ENCODE data around the gene SOX12. TPM values are rescaled to one million over a fixed set of nuclear protein-coding genes. Genes with fewer than 3 reads are reported as not detected.

Gene SOX12
- 1 to 10 TPM; 2.9 to 3.2 TPM for total RNA-seq

DNA sequence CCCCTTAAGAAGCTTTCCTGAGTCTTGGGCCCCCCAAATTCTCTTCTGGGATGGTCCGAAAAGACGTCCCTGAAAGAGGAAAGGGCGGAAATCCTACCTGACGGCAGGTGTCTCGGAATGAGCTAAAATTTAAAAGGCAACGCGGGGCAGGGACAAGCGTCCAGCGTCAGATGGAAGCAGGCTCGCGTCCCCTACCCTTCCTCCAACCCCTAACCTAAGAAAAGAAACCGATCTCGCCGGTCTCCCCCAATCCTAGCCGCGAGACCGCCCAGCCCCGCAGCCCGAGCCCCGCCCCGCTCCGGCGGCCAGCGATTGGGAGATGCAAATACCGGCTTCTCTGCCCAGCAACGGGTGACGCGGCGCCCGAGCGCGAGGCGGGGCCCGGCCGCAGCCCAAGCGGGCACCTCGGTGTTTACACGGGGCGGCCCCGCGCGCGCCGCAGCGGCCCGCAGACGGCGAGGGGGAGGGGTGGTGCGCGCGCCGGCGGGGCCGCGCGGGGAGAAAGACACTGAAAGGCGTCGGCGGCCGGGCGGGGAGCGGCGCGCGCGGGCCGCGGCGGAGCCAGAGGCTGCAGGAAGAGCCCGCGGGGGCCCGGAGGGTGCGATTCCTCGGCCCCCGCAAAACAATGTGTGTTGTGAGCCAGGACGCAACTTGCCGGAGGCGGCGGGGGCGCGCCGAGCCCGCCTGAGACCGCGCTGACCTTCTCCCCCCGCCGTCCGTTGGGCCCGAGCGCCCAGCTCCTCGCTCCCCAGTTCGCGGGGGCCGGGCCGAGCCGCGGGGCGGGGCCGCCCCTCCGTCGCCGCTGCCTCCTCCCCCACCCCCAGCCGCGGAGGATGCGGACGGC, at the start of gene SOX12:
SOX12 (plus strand) TSS at position 508 of the 844 bp plus-strand sequence. CDS start 373 bp downstream, outside the sequence.
- H3K9me3 Mint-ChIP-seq: no peaks in the 10 kb centered on the region
- peaks cover 32% of the 10 kb centered on the region for H3K4me1 Mint-ChIP-seq
- H3K27me3 Mint-ChIP-seq: peaks cover 2% of the 10 kb centered on the region
- no peaks in the 10 kb centered on the region for H3K36me3 Mint-ChIP-seq (ENCODE audit: low read depth)
- DNase-seq: peak; percentile 96
- CTCF ChIA-PET: interaction anchor here (1.4 to 2.3 kb wide), 4 partner anchors 27 to 320 kb away, joined by 3 to 14 read pairs (median 4); no protein-coding TSS in a partner anchor
- H3K4me3 Mint-ChIP-seq: peak within 1 kb of the TSS; percentile 87
- H3K27ac Mint-ChIP-seq: peak within 1 kb of the TSS; percentile 81
- POLR2A ChIA-PET: interaction anchor here (0.5 to 7.2 kb wide), 6 partner anchors 13 to 218 kb away, joined by 3 to 95 read pairs (median 4); partner anchors contain the start of genes CSNK2A1, NRSN2 and ZCCHC3

- no peaks in the 10 kb centered on the region for H3K4me1 Mint-ChIP-seq
- no peaks in the 10 kb centered on the region for H3K9me3 Mint-ChIP-seq
- no peaks in the 10 kb centered on the region for H3K27me3 Mint-ChIP-seq
- CTCF ChIA-PET: interaction anchor here (0.6 to 1.1 kb wide), 2 partner anchors 9 to 370 kb away, joined by 3 to 4 read pairs; no protein-coding TSS in a partner anchor
- no peak overlapping the region for H3K4me3 Mint-ChIP-seq
- DNase-seq: no peak
- peaks cover 8% of the 10 kb centered on the region for H3K36me3 Mint-ChIP-seq (ENCODE audit: low read depth)
- POLR2A ChIA-PET: no interaction called here
- H3K27ac Mint-ChIP-seq: no peak overlapping the region
Measured at GRCh38 chr20:275791-276190, 49.6 kb upstream of the SOX12 start.

DNA sequence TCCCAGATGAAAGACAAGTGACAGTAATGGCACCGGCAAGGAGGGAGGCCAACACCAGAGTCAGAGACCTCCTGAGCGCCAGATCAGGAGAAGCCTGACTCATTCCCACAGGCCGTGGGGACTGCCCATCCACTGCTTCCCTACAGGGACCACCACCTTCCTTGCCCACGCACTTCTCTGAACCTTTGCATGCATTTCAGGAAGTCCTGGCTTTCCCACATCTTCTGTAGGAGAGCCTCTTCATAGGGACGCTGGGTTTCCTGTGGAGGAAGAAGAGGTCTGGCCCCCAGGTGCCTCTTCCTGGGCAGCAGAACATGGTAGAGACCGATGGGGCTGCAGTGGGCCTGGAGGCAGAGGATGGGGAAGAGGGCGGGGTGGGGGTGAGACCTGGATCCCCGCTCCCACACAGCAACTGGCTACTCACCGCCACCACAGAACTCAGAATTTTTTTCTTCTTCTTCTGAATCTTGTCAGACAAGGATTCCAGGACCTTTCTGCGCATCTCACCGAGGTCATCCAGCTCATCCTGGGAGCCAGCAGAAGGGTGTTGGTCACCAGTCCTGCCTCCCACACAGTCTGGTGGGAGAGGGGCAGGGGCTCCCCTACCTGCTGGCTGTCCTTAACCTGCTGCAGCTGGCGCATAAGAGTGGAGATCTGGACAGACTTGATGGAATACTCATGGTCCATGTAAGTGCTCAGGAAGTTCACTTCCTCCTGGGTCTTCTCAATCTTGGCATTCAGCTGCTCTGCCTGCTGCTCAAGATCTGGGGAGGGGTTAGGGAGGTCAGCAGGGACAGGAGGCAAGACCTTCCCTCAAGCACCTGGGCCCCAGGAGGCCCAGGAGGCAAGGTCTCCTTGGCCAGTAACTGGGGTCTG, 48.5 kb upstream of the SOX12 start:
- Mint-ChIP-seq H3K4me1 (no peaks in the 10 kb centered on the region), H3K36me3 (ENCODE audit: low read depth) (peaks cover 8% of the 10 kb centered on the region), H3K27ac (no peak overlapping the region), H3K27me3 (no peaks in the 10 kb centered on the region), H3K9me3 (no peaks in the 10 kb centered on the region), H3K4me3 (no peak overlapping the region)
- ChIA-PET POLR2A (no interaction called here), CTCF (interaction anchor here (0.6 kb wide), 1 partner anchor 368 kb away, joined by 3 read pairs; no protein-coding TSS in a partner anchor)
- DNase-seq: no peak

DNA sequence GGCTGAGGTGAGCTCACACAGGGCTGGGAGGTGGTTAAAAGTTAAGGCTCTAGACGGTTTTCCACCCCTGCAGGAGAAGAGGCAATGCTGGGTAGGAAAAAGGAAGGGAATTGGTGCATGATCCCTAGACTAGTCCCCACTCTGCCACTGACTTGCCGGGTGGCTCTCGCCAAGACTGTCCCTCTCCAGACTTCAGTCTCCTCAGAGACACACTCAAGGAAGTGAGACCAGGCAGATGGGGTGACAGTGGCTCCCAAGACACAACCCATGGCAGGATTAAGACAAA, 47.9 kb upstream of the SOX12 start:
- H3K9me3 Mint-ChIP-seq: no peaks in the 10 kb centered on the region
- ChIA-PET CTCF (no interaction called here), POLR2A (no interaction called here)
- no peak for DNase-seq
- H3K27me3 Mint-ChIP-seq: no peaks in the 10 kb centered on the region
- H3K4me3 Mint-ChIP-seq: no peak overlapping the region
- peaks cover 8% of the 10 kb centered on the region for H3K36me3 Mint-ChIP-seq (ENCODE audit: low read depth)
- no peaks in the 10 kb centered on the region for H3K4me1 Mint-ChIP-seq
- H3K27ac Mint-ChIP-seq: no peak overlapping the region

GRCh38 chr20:278181-278580, 47.2 kb upstream of the SOX12 start:
- no peaks in the 10 kb centered on the region for H3K27me3 Mint-ChIP-seq
- DNase-seq: no peak
- ChIA-PET CTCF (interaction anchor here (1.0 kb wide), 1 partner anchor 14 kb away, joined by 3 read pairs; no protein-coding TSS in a partner anchor), POLR2A (no interaction called here)
- no peaks in the 10 kb centered on the region for H3K9me3 Mint-ChIP-seq
- no peak overlapping the region for H3K27ac Mint-ChIP-seq
- no peaks in the 10 kb centered on the region for H3K4me1 Mint-ChIP-seq
- peaks cover 8% of the 10 kb centered on the region for H3K36me3 Mint-ChIP-seq (ENCODE audit: low read depth)
- H3K4me3 Mint-ChIP-seq: no peak overlapping the region

DNA sequence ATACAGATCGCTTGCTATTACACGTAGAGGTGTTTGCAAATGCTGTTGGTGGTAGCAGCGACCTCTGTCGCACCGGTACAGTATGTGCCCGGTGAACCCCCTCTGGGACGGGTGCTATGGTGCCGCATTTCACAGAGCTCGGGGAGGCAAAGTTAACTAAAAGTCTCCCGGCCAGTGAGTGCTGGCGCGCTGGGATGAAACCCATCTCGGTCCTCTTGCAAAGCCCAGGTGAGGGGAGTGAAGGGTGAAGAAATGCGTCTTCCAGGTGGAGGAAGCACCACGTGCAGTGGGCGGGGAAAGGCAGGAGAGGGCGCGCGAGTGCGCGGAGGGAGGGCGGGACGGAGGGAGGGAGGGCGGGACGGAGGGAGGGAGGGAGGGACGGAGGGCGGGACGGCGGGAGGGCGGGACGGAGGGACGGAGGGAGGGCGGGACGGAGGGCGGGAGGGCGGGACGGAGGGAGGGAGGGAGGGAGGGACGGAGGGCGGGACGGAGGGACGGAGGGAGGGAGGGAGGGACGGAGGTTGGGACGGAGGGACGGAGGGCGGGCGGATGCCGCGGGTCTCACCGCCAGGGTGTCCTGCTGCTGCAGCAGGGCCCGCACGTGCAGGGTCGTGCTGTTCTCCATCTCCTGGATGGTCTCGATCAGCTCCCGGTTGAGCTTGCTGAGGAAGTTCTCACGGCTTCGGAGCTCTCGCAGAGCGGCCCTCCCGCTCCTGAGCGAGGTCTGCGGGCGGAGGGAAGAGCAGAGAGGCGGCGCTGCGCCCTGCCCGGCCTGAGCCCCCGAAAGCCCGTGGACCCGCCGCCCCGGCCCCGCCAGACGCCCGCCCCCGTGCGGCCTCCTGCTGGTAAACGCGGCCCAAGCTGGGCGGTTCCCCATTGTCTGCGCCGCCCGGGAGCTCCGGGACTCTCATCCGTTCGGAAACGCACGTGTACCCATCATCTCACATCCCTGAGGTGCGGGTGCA, 46.5 kb upstream of the SOX12 start:
- no peak overlapping the region for H3K27ac Mint-ChIP-seq
- H3K36me3 Mint-ChIP-seq (ENCODE audit: low read depth): peaks cover 8% of the 10 kb centered on the region
- H3K9me3 Mint-ChIP-seq: no peaks in the 10 kb centered on the region
- no peaks in the 10 kb centered on the region for H3K27me3 Mint-ChIP-seq
- no peak overlapping the region for H3K4me3 Mint-ChIP-seq
- POLR2A ChIA-PET: no interaction called here
- no peaks in the 10 kb centered on the region for H3K4me1 Mint-ChIP-seq
- DNase-seq: no peak
- CTCF ChIA-PET: interaction anchor here (1.0 kb wide), 1 partner anchor 14 kb away, joined by 3 read pairs; no protein-coding TSS in a partner anchor

DNA sequence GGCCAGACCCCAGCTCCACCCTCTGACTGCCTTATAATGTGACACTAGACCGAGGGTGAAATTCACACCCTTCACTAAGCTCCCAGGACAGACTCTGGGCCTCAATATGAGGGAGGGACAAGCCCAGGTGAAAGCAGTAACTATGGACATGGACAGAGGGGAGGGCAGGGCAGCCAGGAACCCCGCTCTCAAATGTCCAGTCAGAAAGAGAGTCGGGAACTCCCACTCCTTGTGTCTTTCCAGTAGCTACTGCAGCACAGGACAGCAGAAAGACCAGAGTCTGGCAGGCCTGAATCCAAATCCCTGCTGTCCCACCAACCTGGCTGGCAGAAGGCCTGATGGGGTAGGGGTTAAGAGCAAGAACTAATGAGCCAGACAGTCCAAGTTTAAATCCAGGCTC, 41.2 kb upstream of the SOX12 start:
- CTCF ChIA-PET: interaction anchor here (1.3 kb wide), 1 partner anchor 10 kb away, joined by 3 read pairs; no protein-coding TSS in a partner anchor
- POLR2A ChIA-PET: no interaction called here
- no peak for DNase-seq
- no peaks in the 10 kb centered on the region for H3K9me3 Mint-ChIP-seq
- no peak overlapping the region for H3K27ac Mint-ChIP-seq
- peaks cover 10% of the 10 kb centered on the region for H3K4me1 Mint-ChIP-seq
- H3K36me3 Mint-ChIP-seq (ENCODE audit: low read depth): peaks cover 2% of the 10 kb centered on the region
- no peak overlapping the region for H3K4me3 Mint-ChIP-seq
- H3K27me3 Mint-ChIP-seq: no peaks in the 10 kb centered on the region

DNA sequence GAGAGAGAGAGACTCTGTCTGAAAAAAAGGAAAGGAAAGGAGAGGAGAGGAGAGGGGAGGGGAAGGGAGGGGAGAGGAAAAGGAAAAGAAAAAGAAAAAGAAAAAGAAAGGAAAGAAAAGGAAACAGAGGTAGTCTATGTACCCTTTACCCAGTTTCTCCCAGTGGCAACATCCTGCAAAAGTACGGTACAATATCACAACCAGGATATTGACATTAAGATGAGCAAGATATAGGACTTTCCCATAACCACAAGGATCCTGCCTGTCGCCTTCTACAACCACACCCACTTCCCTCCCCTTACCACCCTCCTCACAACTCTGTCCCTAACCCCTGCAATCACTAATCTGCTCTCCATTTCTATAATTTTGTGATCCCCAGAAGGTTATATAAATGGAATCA, 38.8 kb upstream of the SOX12 start:
- CTCF ChIA-PET: no interaction called here
- Mint-ChIP-seq H3K4me1 (peaks cover 16% of the 10 kb centered on the region), H3K9me3 (no peaks in the 10 kb centered on the region), H3K4me3 (no peak overlapping the region), H3K36me3 (ENCODE audit: low read depth) (peaks cover 3% of the 10 kb centered on the region), H3K27me3 (no peaks in the 10 kb centered on the region), H3K27ac (no peak overlapping the region)
- POLR2A ChIA-PET: no interaction called here
- no peak for DNase-seq

DNA sequence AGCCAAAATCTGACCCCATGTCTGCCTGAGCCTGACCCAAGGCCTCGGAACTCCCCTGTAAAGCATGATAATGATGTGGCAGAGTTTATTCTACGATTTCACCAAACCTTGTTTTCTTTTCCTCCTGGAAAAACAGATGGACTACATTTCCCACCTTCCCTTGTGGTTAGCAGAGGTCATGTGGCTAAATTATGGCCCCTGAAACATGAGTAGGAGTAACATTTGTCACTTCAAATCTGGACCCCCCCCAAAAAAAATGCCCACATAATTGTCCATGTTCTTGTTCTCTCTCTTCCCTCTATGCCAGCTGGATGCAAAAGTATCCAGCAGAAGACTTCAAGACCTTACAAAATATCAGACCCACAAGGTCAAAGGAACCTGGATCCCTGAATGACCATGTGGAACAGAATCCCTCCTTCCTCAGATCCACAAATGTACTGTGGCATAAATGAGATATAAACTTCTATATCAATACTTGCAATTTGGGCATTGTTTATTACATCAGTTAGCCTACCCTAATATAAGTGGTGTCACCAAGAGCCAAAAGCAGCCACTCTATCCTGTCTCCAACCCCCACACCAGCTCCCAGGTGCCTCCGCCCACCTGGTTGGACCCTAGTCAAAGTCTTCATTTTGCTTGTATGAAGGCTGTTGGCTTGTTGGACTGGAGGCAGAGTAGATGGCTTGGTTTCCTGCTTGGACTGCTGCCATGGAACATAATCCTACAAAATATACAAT, 36.2 kb upstream of the SOX12 start:
- H3K4me1 Mint-ChIP-seq: peaks cover 18% of the 10 kb centered on the region
- ChIA-PET CTCF (interaction anchor here (0.9 to 1.0 kb wide), 2 partner anchors 9 to 35 kb away, joined by 3 to 4 read pairs; no protein-coding TSS in a partner anchor), POLR2A (interaction anchor here (0.8 to 1.2 kb wide), 4 partner anchors 9 to 37 kb away, joined by 3 to 4 read pairs (median 3); no protein-coding TSS in a partner anchor)
- H3K27ac Mint-ChIP-seq: no peak overlapping the region
- no peak overlapping the region for H3K4me3 Mint-ChIP-seq
- H3K27me3 Mint-ChIP-seq: no peaks in the 10 kb centered on the region
- H3K36me3 Mint-ChIP-seq (ENCODE audit: low read depth): peaks cover 3% of the 10 kb centered on the region
- H3K9me3 Mint-ChIP-seq: no peaks in the 10 kb centered on the region
- no peak for DNase-seq

GRCh38 chr20:289693-290083, 35.7 kb upstream of the SOX12 start:
- H3K27ac Mint-ChIP-seq: no peak overlapping the region
- H3K4me1 Mint-ChIP-seq: peaks cover 18% of the 10 kb centered on the region
- H3K36me3 Mint-ChIP-seq (ENCODE audit: low read depth): peaks cover 3% of the 10 kb centered on the region
- H3K9me3 Mint-ChIP-seq: no peaks in the 10 kb centered on the region
- no peaks in the 10 kb centered on the region for H3K27me3 Mint-ChIP-seq
- ChIA-PET CTCF (interaction anchor here (0.9 to 1.0 kb wide), 2 partner anchors 8 to 35 kb away, joined by 3 to 4 read pairs; no protein-coding TSS in a partner anchor), POLR2A (interaction anchor here (0.8 to 1.2 kb wide), 3 partner anchors 8 to 37 kb away, joined by 3 to 4 read pairs (median 3); no protein-coding TSS in a partner anchor)
- no peak for DNase-seq
- no peak overlapping the region for H3K4me3 Mint-ChIP-seq

GRCh38 chr20:290084-290831, 35.1 kb upstream of the SOX12 start, which contains the start of gene C20orf96:
TSS of gene C20orf96 (minus strand) at chr20:290750. CDS start at chr20:290610, 140 bp downstream.
- ChIA-PET CTCF (interaction anchor here (0.9 to 1.0 kb wide), 2 partner anchors 8 to 34 kb away, joined by 3 to 4 read pairs; no protein-coding TSS in a partner anchor), POLR2A (interaction anchor here (0.8 to 1.2 kb wide), 3 partner anchors 8 to 36 kb away, joined by 3 to 4 read pairs (median 3); no protein-coding TSS in a partner anchor)
- Mint-ChIP-seq H3K4me3 (no peak within 1 kb of the TSS), H3K27me3 (no peaks in the 10 kb centered on the region), H3K27ac (no peak within 1 kb of the TSS), H3K4me1 (peaks cover 23% of the 10 kb centered on the region), H3K9me3 (no peaks in the 10 kb centered on the region), H3K36me3 (ENCODE audit: low read depth) (peaks cover 3% of the 10 kb centered on the region)
- peak; percentile 90 for DNase-seq
